Measurements from ENCODE around the gene LHX6. TPM values are rescaled to one million over a fixed set of nuclear protein-coding genes. Genes with fewer than 3 reads are reported as not detected.

Gene LHX6
- total and polyA plus RNA-seq, 2 of the 8 experiments (the other 6 are each of a cell fraction or from before 2014, with no cell fraction given) = 0.92 to 1.2 TPM

- TF ChIP-seq SAP30 (IDR thresholded peaks at IDR 0.05; ENCODE audit: insufficient read depth, insufficient replicate concordance, low read length) (no peak), SIRT6 (IDR thresholded peaks at IDR 0.05; ENCODE audit: low read length) (no peak), SP1 (IDR thresholded peaks at IDR 0.05; ENCODE audit: low read depth, low read length) (peak; percentile 73)
Measured at GRCh38 chr9:122216138-122216797, 12.5 kb downstream of the LHX6 start (continued).
